K562 (cell line): Measurements from ENCODE around the gene NDUFA3. TPM values are rescaled to one million over a fixed set of nuclear protein-coding genes. Genes with fewer than 3 reads are reported as not detected.

ENCODE experiments used
- FOSL1 ChIP-seq: fragments of 200-800 bp; sonication (Bioruptor generic); conservative IDR thresholded peaks from 2 replicates; pipeline ENCODE4 v1.6.1; 2016; ENCODE audit warnings: missing genetic modification characterization, missing compliant biosample characterization
- HNRNPK ChIP-seq: fragments of 200-400 bp; formaldehyde crosslinking; IDR thresholded peaks from one replicate; pipeline ENCODE4 v1.6.1; 2018; ENCODE audit warnings: mild to moderate bottlenecking, low read depth, low read length; ENCODE audit not compliant: poor library complexity, severe bottlenecking
- IFI16 ChIP-seq: fragments of 250-450 bp; sonication (Bioruptor Pico); IDR thresholded peaks from 2 replicates; pipeline ENCODE4 v2.1.2; 2022; ENCODE audit warnings: mild to moderate bottlenecking, inconsistent platforms
- JUND ChIP-seq, 2 experiments: IDR thresholded peaks; 2 replicates in 1 of 2; 3 replicates in 1 of 2; pipeline ENCODE4 v1.6.1; 2011; ENCODE audit warnings: borderline replicate concordance in 2 of 2, low read depth in 2 of 2, low read length in 2 of 2, improper control_type of control experiment in 1 of 2, missing biosample characterization in 1 of 2, missing genetic modification characterization in 1 of 2, missing genetic modification reagents in 1 of 2
- RBM15 ChIP-seq: fragments of 200-400 bp; formaldehyde crosslinking; IDR thresholded peaks from 2 replicates; pipeline ENCODE4 v1.6.1; 2018; ENCODE audit warnings: mild to moderate bottlenecking, low read length, moderate library complexity; ENCODE audit not compliant: insufficient read depth
- RBM25 ChIP-seq: fragments of 200-400 bp; formaldehyde crosslinking; IDR thresholded peaks from 2 replicates; pipeline ENCODE4 v1.6.1; 2018; ENCODE audit warnings: low read length, low read depth, moderate library complexity; ENCODE audit not compliant: severe bottlenecking
- TAF15 ChIP-seq: fragments of 200-400 bp; formaldehyde crosslinking; IDR thresholded peaks from 2 replicates; pipeline ENCODE4 v1.6.1; 2017; ENCODE audit warnings: mild to moderate bottlenecking, low read depth, low read length, moderate library complexity
- ZNF174 ChIP-seq: fragments of 250-450 bp; sonication (Bioruptor Pico); IDR thresholded peaks from 2 replicates; pipeline ENCODE4 v1.4.0; 2020; ENCODE audit warnings: mild to moderate bottlenecking
- ZNF23 ChIP-seq: fragments of 250-450 bp; sonication (Bioruptor Pico); IDR thresholded peaks from 2 replicates; pipeline ENCODE4 v1.4.0; 2020; ENCODE audit warnings: mild to moderate bottlenecking
- ZNF444 ChIP-seq: fragments of 250-450 bp; sonication (Bioruptor Pico); IDR thresholded peaks from 2 replicates; pipeline ENCODE4 v1.4.0; 2020; ENCODE audit warnings: mild to moderate bottlenecking, moderate library complexity
- polyA plus RNA-seq, 8 experiments: library from polyadenylated mRNA; depleted of rRNA in 4 of 8; stranded (reverse) in 5 of 8; unstranded in 3 of 8; fragments of >200 nt; fragmentation: Nextera tagmentation in 2 of 8; fragmentation: Illumina TruSeq in 1 of 8; extraction: Ambion mirVana in 2 of 8; extraction: Trizol in 1 of 8; gene quantifications; 2 replicates each; pipeline versions ENCODE4 v1.2.1 to v1.2.3, GENCODE V29; 2011 to 2014; ENCODE audit warnings: inconsistent platforms in 1 of 8, missing spikeins in 1 of 8
- total RNA-seq, 7 experiments: library from RNA; depleted of rRNA in 6 of 7; stranded (reverse); fragments of >200 nt in 6 of 7; fragmentation: Illumina TruSeq in 2 of 7; extraction: Trizol in 2 of 7; gene quantifications; 2 replicates each; pipeline versions ENCODE4 v1.2.1 to v1.2.3, GENCODE V29; 2011 to 2021; ENCODE audit warnings: low replicate concordance in 1 of 7
- TF ChIP-seq, protein P1 (sequence below): fragments of 450-650 bp; formaldehyde crosslinking; IDR thresholded peaks from 2 replicates; pipeline ENCODE4 v1.4.0; 2020; ENCODE audit warnings: mild to moderate bottlenecking, mixed read lengths
- TF ChIP-seq, protein P2 (sequence below): sonication (generic); formaldehyde crosslinking; IDR thresholded peaks from 2 replicates; pipeline ENCODE4 v1.8.0; 2023; ENCODE audit warnings: missing genetic modification reagents, mild to moderate bottlenecking, borderline replicate concordance

Gene NDUFA3
- total and polyA plus RNA-seq, 9 of the 15 experiments (the other 6 are each of a cell fraction or from before 2014, with no cell fraction given), result 39.2 to 279 (median 138) TPM

DNA sequence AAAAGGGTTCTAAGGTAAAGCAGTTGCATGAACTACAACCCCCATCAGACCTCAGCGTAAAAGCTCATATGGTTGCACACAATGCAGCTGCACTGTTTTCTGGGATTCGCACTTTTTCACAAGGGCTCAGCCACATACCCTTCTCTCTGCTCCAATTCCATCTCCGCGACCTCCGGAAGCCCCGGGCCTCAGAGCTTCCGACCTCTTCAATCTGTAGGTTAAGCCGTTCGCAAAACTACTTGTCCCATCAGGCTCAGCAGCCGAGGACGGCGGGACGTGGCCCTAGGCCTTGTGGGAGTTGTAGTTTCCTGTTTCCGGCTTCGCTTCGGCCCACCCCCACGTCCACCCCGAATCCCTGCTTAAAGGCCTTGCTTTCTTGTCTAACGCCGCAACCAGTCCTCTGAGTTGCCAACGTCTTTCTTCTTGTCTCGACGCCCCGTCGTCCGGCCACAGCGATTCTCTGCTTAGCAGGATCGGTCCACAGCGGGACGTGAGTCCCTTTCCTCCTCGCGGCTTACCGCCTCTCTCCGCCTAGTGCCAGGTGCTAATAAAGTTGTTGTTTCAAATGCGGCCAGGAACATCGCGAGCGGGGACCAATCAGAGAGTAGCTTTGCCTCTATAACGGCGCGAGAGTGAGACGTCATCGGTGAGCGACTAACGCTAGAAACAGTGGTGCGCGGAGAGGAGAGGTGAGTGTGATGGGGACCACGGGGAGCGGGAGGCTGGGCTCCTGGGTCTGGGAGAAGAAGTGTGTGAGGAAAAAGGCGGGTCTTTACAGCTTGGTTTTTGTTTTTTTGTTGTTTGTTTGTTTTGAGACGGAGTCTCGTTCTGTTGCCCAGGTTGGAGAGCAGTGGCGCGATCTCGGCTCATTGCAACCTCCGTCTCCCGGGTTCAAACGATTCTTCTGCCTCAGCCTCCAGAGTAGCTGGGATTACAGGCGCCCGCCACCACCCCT, 12.7 kb downstream of the NDUFA3 start, which contains the start of the genes PRPF31 and TFPT (continued):
- TF ChIP-seq JUND (IDR thresholded peaks at IDR 0.05; ENCODE audit: borderline replicate concordance, low read depth, low read length), result peak; percentile 77
- peak; percentile 26; the same call in 2 of the 3 replicates for TF ChIP-seq JUND (tag; IDR thresholded peaks at IDR 0.05; ENCODE audit: borderline replicate concordance, low read depth, low read length)
- TF ChIP-seq, protein P1, sequence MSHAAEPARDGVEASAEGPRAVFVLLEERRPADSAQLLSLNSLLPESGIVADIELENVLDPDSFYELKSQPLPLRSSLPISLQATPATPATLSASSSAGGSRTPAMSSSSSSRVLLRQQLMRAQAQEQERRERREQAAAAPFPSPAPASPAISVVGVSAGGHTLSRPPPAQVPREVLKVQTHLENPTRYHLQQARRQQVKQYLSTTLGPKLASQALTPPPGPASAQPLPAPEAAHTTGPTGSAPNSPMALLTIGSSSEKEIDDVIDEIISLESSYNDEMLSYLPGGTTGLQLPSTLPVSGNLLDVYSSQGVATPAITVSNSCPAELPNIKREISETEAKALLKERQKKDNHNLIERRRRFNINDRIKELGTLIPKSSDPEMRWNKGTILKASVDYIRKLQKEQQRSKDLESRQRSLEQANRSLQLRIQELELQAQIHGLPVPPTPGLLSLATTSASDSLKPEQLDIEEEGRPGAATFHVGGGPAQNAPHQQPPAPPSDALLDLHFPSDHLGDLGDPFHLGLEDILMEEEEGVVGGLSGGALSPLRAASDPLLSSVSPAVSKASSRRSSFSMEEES, result no peak
- TF ChIP-seq HNRNPK, result no peak
- TF ChIP-seq TAF15, result no peak
- no peak for TF ChIP-seq ZNF23 (CRISPR knock-in tag)
- TF ChIP-seq ZNF174 (CRISPR knock-in tag), result no peak
- no peak for TF ChIP-seq RBM15
- peak; percentile 60; the same call in 1 of the 2 replicates for TF ChIP-seq FOSL1 (tag)
- TF ChIP-seq IFI16 (CRISPR knock-in tag), result no peak
- no peak for TF ChIP-seq ZNF444 (CRISPR knock-in tag)
- TF ChIP-seq, protein P2, sequence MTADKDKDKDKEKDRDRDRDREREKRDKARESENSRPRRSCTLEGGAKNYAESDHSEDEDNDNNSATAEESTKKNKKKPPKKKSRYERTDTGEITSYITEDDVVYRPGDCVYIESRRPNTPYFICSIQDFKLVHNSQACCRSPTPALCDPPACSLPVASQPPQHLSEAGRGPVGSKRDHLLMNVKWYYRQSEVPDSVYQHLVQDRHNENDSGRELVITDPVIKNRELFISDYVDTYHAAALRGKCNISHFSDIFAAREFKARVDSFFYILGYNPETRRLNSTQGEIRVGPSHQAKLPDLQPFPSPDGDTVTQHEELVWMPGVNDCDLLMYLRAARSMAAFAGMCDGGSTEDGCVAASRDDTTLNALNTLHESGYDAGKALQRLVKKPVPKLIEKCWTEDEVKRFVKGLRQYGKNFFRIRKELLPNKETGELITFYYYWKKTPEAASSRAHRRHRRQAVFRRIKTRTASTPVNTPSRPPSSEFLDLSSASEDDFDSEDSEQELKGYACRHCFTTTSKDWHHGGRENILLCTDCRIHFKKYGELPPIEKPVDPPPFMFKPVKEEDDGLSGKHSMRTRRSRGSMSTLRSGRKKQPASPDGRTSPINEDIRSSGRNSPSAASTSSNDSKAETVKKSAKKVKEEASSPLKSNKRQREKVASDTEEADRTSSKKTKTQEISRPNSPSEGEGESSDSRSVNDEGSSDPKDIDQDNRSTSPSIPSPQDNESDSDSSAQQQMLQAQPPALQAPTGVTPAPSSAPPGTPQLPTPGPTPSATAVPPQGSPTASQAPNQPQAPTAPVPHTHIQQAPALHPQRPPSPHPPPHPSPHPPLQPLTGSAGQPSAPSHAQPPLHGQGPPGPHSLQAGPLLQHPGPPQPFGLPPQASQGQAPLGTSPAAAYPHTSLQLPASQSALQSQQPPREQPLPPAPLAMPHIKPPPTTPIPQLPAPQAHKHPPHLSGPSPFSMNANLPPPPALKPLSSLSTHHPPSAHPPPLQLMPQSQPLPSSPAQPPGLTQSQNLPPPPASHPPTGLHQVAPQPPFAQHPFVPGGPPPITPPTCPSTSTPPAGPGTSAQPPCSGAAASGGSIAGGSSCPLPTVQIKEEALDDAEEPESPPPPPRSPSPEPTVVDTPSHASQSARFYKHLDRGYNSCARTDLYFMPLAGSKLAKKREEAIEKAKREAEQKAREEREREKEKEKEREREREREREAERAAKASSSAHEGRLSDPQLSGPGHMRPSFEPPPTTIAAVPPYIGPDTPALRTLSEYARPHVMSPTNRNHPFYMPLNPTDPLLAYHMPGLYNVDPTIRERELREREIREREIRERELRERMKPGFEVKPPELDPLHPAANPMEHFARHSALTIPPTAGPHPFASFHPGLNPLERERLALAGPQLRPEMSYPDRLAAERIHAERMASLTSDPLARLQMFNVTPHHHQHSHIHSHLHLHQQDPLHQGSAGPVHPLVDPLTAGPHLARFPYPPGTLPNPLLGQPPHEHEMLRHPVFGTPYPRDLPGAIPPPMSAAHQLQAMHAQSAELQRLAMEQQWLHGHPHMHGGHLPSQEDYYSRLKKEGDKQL (CRISPR knock-in tag), result 0 out of 2 replicates have a peak, but pooled peaks have one; percentile 29
- peak; percentile 37 for TF ChIP-seq RBM25
